IPS-NIHi11 (cell line): ENCODE data around the gene ANTXR1.

ENCODE experiments used
- DNase-seq: peaks from one replicate; pipeline ENCODE4 v3.0.0; 2012; ENCODE audit warnings: mixed read lengths, low spot score

ANTXR1 gene

GRCh38 chr2:69097891-69098655 is 85.1 kb downstream of the ANTXR1 start:
- DNase-seq, result no peak

- no peak for DNase-seq
Measured at GRCh38 chr2:69099541-69099940, 86.6 kb downstream of the ANTXR1 start.

GRCh38 chr2:69100220-69100723 is 87.3 kb downstream of the ANTXR1 start:
- no peak for DNase-seq

- no peak for DNase-seq
Measured at GRCh38 chr2:69102041-69102593, 89.1 kb downstream of the ANTXR1 start.

GRCh38 chr2:69103419-69103818 is 90.4 kb downstream of the ANTXR1 start:
- DNase-seq, result no peak

GRCh38 chr2:69104261-69104660 is 91.3 kb downstream of the ANTXR1 start:
- DNase-seq, result no peak

GRCh38 chr2:69109255-69109654 is 96.3 kb downstream of the ANTXR1 start:
- no peak for DNase-seq

GRCh38 chr2:69111076-69111475 is 98.1 kb downstream of the ANTXR1 start:
- no peak for DNase-seq

- no peak for DNase-seq
Measured at GRCh38 chr2:69113627-69114026, 100.6 kb downstream of the ANTXR1 start.

GRCh38 chr2:69114534-69114933 is 101.6 kb downstream of the ANTXR1 start:
- no peak for DNase-seq

- no peak for DNase-seq
Measured at GRCh38 chr2:69116438-69116837, 103.5 kb downstream of the ANTXR1 start.

GRCh38 chr2:69118609-69119008 is 105.6 kb downstream of the ANTXR1 start:
- no peak for DNase-seq

- no peak for DNase-seq
Measured at GRCh38 chr2:69119104-69119894, 106.3 kb downstream of the ANTXR1 start.

- no peak for DNase-seq
Measured at GRCh38 chr2:69122271-69122670, 109.3 kb downstream of the ANTXR1 start.

GRCh38 chr2:69123182-69123581 is 110.2 kb downstream of the ANTXR1 start:
- DNase-seq, result no peak

GRCh38 chr2:69124343-69124742 is 111.4 kb downstream of the ANTXR1 start:
- DNase-seq, result no peak

- DNase-seq, result no peak
Measured at GRCh38 chr2:69125816-69126215, 112.8 kb downstream of the ANTXR1 start.

- DNase-seq, result no peak
Measured at GRCh38 chr2:69126341-69126740, 113.4 kb downstream of the ANTXR1 start.

GRCh38 chr2:69131452-69131851 is 118.5 kb downstream of the ANTXR1 start:
- DNase-seq, result no peak

- no peak for DNase-seq
Measured at GRCh38 chr2:69131983-69132675, 119.2 kb downstream of the ANTXR1 start.

- no peak for DNase-seq
Measured at GRCh38 chr2:69132960-69133590, 120.1 kb downstream of the ANTXR1 start.

GRCh38 chr2:69133898-69134297 is 120.9 kb downstream of the ANTXR1 start:
- DNase-seq, result no peak
